Heart right ventricle (tissue), 16 donors: ENCODE measurements around the gene EPN2. TPM values are rescaled to one million over a fixed set of nuclear protein-coding genes. Genes with fewer than 3 reads are reported as not detected.
A peak's percentile ranks its signal among the peaks of the same experiment; 100 is the strongest.

Experiments
- ATAC-seq, 8 donors: fragments of 200-7000 bp; cut with Tn5 transposase; one replicate each; pipeline ENCODE4 v1.9.1; 2020; ENCODE audit warnings: mild to moderate bottlenecking in 8 of 8, moderate library complexity in 8 of 8, moderate number of reproducible peaks in 1 of 8
- DNase-seq, 2 donors: peaks; one replicate each; pipeline ENCODE4 v3.0.0-alpha.2; 2020
- H3K27ac ChIP-seq, 10 donors: fragments of 200-600 bp; sonication (generic) in 2 of 10; one replicate each; pipeline versions ENCODE4 v1.5.0 to v1.8.0; 2020 to 2022; ENCODE audit warnings: mild to moderate bottlenecking in 3 of 10
- H3K27me3 ChIP-seq, 7 donors: fragments of 200-600 bp; one replicate each; pipeline ENCODE4 v1.8.0; 2021 to 2022; ENCODE audit warnings: mild to moderate bottlenecking in 2 of 7
- H3K36me3 ChIP-seq, 9 donors: fragments of 200-600 bp; sonication (generic) in 1 of 9; one replicate each; pipeline versions ENCODE4 v1.5.0 to v1.8.0; 2020 to 2022; ENCODE audit warnings: mild to moderate bottlenecking in 2 of 9
- H3K4me1 ChIP-seq, 9 donors: fragments of 200-600 bp; sonication (generic) in 1 of 9; one replicate each; pipeline versions ENCODE4 v1.5.0 to v1.8.0; 2020 to 2022; ENCODE audit warnings: mild to moderate bottlenecking in 4 of 9
- H3K4me3 ChIP-seq, 10 donors: fragments of 200-600 bp; sonication (generic) in 2 of 10; one replicate each; pipeline versions ENCODE4 v1.5.0 to v1.8.0; 2020 to 2022; ENCODE audit warnings: mild to moderate bottlenecking in 7 of 10, moderate library complexity in 2 of 10
- H3K9me3 ChIP-seq, 11 donors: fragments of 200-600 bp in 10 of 11; sonication (generic) in 2 of 11; one replicate each; pipeline versions ENCODE4 v1.5.0 to v1.8.0; 2013 to 2022; ENCODE audit warnings: mild to moderate bottlenecking in 2 of 11, control low read depth in 1 of 11, moderate library complexity in 1 of 11
- CTCF ChIP-seq, 9 donors: fragments of 200-600 bp; sonication (generic) in 2 of 9; IDR thresholded peaks; one replicate each; pipeline versions ENCODE4 v1.5.0 to v1.8.0; 2021 to 2022; ENCODE audit warnings: antibody characterized with exemption in 9 of 9, mild to moderate bottlenecking in 5 of 9, moderate library complexity in 1 of 9
- WGBS, 2 donors: extraction: QIAGEN DNeasy Blood & Tissue Kit; methylation state at CpG; one replicate each; pipeline ENCODE4 v1.1.7; 2013; ENCODE audit warnings: inconsistent platforms in 1 of 2; 5-methylcytosine and 5-hydroxymethylcytosine counted together
- intact Hi-C, 10 donors: fragments of 100-400 bp; cut with DNase I; formaldehyde crosslinking; loops; one replicate each; pipeline versions ENCODE4 v1.11.1 to v1.14.2; 2022
- microRNA-seq, 2 donors: library from miRNA; unstranded; fragments of <30 nt; microRNA quantifications; one replicate each; pipeline ENCODE4 v1.2.0, GENCODE V29; 2021
- polyA plus RNA-seq, 2 donors: library from polyadenylated mRNA; stranded (reverse); fragments of 200-250 nt; gene quantifications; one replicate each; pipeline ENCODE4 v1.2.3, GENCODE V29; 2013
- total RNA-seq, 10 donors: library from RNA; stranded (reverse); fragmentation: NEBNext Ultra II Directional in 3 of 10; extraction: Animal tissue kit (Norgen Biotek cat#: 25700) in 3 of 10; gene quantifications; one replicate each; pipeline versions ENCODE4 v1.2.1 to v1.2.4, GENCODE V29; 2021 to 2023
- donor health status: Arrhythmogenic right ventricular cardiomyopathy.
- donor health status: ischemic (EF 13 %, LVEDD 7.1; RV severe dilation, severe dysfunction).
- donor health status: healthy with polysubstance abuse.
- donor health status: DM: no; HTN: yes; CAD: no.
- donor health status: DM: no; HTN: no; CAD: no.
- donor health status: ischemic (EF 25% LVEDD 6.9; RV normal size, moderate dysfunction).
- donor health status: ischemic (EF 25% LVEDD 5.7; RV mildly dilated, moderate dysfunction).
- donor health status: healthy.
- donor health status: DM: yes; HTN: yes; CAD: no.
- donor health status: Ischemic cardiomyopathy.
- donor health status: ischemic (EF 35%, LVEDD 5.7; RV mildly dilated, moderate dysfunction).
- donor health status: nonischemic (EF 11% LVEDD 7.7; RV severe dilation, severe dysfunction).
- donor health status: DM: yes; HTN: yes; CAD: no.
- donor health status: PGD.
- donor health status: ischemic (EF 29% LVEDD 5.4; RV normal size, mild dysfunction).
- donor health status: nonischemic (EF 23%, LVEDD 6.1; RV moderate dilation, normal function).

Gene EPN2
- total and polyA plus RNA-seq, 12 donors, result 20.0 to 83.1 (median 54.9) TPM

- H3K4me1 ChIP-seq, result peaks cover 12 to 81% (median 56%) of the 10 kb centered on the region in 9 donors
- WGBS, 2 donors, result 71 to 72% methylated on average over 6 of the region's 6 CpGs
These were observed 146.7 kb downstream of the EPN2 start for GRCh38 chr17:19383681-19384470.

GRCh38 chr17:19384723-19385391 is 147.7 kb downstream of the EPN2 start:
- peaks cover 0 to 61% (median 25%) of the 10 kb centered on the region in 9 donors for H3K36me3 ChIP-seq
- 39 to 49% methylated on average over 16 of the region's 16 CpGs for WGBS, 2 donors
- peak; percentile 82 to 89 for DNase-seq
- intact Hi-C loops, result no loop called here
- H3K4me3 ChIP-seq, result peak overlapping the region in 4 of 10 donors; percentile 1 to 48 (median 32)
- H3K9me3 ChIP-seq, result no peaks in the 10 kb centered on the region
- H3K27ac ChIP-seq, result peak overlapping the region; percentile 4 to 93 (median 76)
- TF ChIP-seq CTCF (IDR thresholded peaks at IDR 0.05), result no peak
- H3K27me3 ChIP-seq, result no peaks in the 10 kb centered on the region
- peak; percentile 54 to 80 (median 68) for ATAC-seq
- peaks cover 12 to 78% (median 54%) of the 10 kb centered on the region in 9 donors for H3K4me1 ChIP-seq

More at GRCh38 chr17:19383681-19384470, 146.7 kb downstream of the EPN2 start:
- Histone ChIP-seq H3K27me3 (no peaks in the 10 kb centered on the region), H3K36me3 (peaks cover 0 to 68% (median 25%) of the 10 kb centered on the region in 9 donors), H3K9me3 (no peaks in the 10 kb centered on the region), H3K27ac (peak overlapping the region; percentile 35 to 93 (median 76)), H3K4me3 (no peak overlapping the region)
- no peak for ATAC-seq
- intact Hi-C loops, result no loop called here
- peak in 1 of 2 donors; percentile 35 for DNase-seq
- no peak for TF ChIP-seq CTCF (IDR thresholded peaks at IDR 0.05)

- H3K9me3 ChIP-seq, result no peaks in the 10 kb centered on the region
- ATAC-seq, result no peak
- intact Hi-C loops, result no loop called here
- H3K27ac ChIP-seq, result peak overlapping the region; percentile 4 to 93 (median 82)
- no peak for DNase-seq
- WGBS, 2 donors, result 81 to 83% methylated on average over 9 of the region's 9 CpGs
- H3K4me3 ChIP-seq, result peak overlapping the region in 5 of 10 donors; percentile 1 to 48 (median 42)
- H3K27me3 ChIP-seq, result no peaks in the 10 kb centered on the region
- no peak for TF ChIP-seq CTCF (IDR thresholded peaks at IDR 0.05)
- peaks cover 12 to 85% (median 54%) of the 10 kb centered on the region in 9 donors for H3K4me1 ChIP-seq
- peaks cover 0 to 54% (median 18%) of the 10 kb centered on the region in 9 donors for H3K36me3 ChIP-seq
These were observed 148.4 kb downstream of the EPN2 start for GRCh38 chr17:19385521-19385983.

Small RNA genes within 50 kb of the gene (microRNA-seq; reads per million reads assigned to microRNA genes)
- 130 to 147 reads per million in 2 donors for gene MIR1180

Other genes with a start within 250 kb of the EPN2 start
- gene FAM83G, start 232.6 kb upstream of the EPN2 start, total RNA-seq, result 1 to 10 TPM in 9 of 10 donors, under 1 TPM in 1; 0.96 to 4.0 (median 1.7) TPM
- gene FAM83G, start 232.6 kb upstream of the EPN2 start, polyA plus RNA-seq, result 1 to 10 TPM; 1.1 to 5.5 TPM
- 1 to 10 TPM in 9 of 10 donors, under 1 TPM in 1; 0.99 to 3.6 (median 2.2) TPM for gene GRAP, start 190.4 kb upstream of the EPN2 start, total RNA-seq
- 1 to 10 TPM; 2.6 to 3.7 TPM for gene GRAP, start 190.4 kb upstream of the EPN2 start, polyA plus RNA-seq
- 1 to 10 TPM in 7 of 10 donors, under 1 TPM in 3; 0.53 to 2.9 (median 1.6) TPM for gene GRAPL, start 109.8 kb upstream of the EPN2 start, total RNA-seq
- 1 to 10 TPM in 1 of 2 donors, under 1 TPM in 1; 0.94 to 3.1 TPM for gene GRAPL, start 109.8 kb upstream of the EPN2 start, polyA plus RNA-seq
- gene B9D1, start 125.4 kb downstream of the EPN2 start, total RNA-seq, result 10 to 100 TPM in 5 of 10 donors, 1 to 10 TPM in 5; 5.3 to 18.8 (median 10.4) TPM
- gene B9D1, start 125.4 kb downstream of the EPN2 start, polyA plus RNA-seq, result 10 to 100 TPM in 1 of 2 donors, 1 to 10 TPM in 1; 9.4 to 11.6 TPM
- 10 to 100 TPM in 6 of 10 donors, 1 to 10 TPM in 4; 7.3 to 16.6 (median 11.4) TPM for gene MAPK7, start 141.1 kb downstream of the EPN2 start, total RNA-seq
- gene MAPK7, start 141.1 kb downstream of the EPN2 start, polyA plus RNA-seq, result 10 to 100 TPM in 1 of 2 donors, 1 to 10 TPM in 1; 9.1 to 12.3 TPM
- 100 to 1,000 TPM in 1 of 10 donors, 10 to 100 TPM in 9; 15.4 to 101 (median 41.6) TPM for gene MFAP4, start 149.8 kb downstream of the EPN2 start, total RNA-seq
- gene MFAP4, start 149.8 kb downstream of the EPN2 start, polyA plus RNA-seq, result 10 to 100 TPM; 27.5 to 44.7 TPM
- 1 to 10 TPM in 5 of 10 donors, under 1 TPM in 5; 0.64 to 4.2 (median 1.0) TPM for gene RNF112, start 173.9 kb downstream of the EPN2 start, total RNA-seq
- gene RNF112, start 173.9 kb downstream of the EPN2 start, polyA plus RNA-seq, result 1 to 10 TPM; 4.4 to 8.1 TPM